Measurements from ENCODE around the gene GPHB5.

GRCh38 chr14:63318835-63319234 lies at the start of gene GPHB5:
- no peak for TF ChIP-seq CTCF (conservative IDR thresholded peaks at IDR 0.05; ENCODE audit: low read depth in 2 of 2)
- TF ChIP-seq EZH2phosphoT487 (IDR thresholded peaks at IDR 0.05; ENCODE audit: unreplicated experiment) = no peak
- TF ChIP-seq, protein P1, sequence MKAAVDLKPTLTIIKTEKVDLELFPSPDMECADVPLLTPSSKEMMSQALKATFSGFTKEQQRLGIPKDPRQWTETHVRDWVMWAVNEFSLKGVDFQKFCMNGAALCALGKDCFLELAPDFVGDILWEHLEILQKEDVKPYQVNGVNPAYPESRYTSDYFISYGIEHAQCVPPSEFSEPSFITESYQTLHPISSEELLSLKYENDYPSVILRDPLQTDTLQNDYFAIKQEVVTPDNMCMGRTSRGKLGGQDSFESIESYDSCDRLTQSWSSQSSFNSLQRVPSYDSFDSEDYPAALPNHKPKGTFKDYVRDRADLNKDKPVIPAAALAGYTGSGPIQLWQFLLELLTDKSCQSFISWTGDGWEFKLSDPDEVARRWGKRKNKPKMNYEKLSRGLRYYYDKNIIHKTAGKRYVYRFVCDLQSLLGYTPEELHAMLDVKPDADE (IDR thresholded peaks at IDR 0.05) = no peak
- no peak for TF ChIP-seq EZH2 (IDR thresholded peaks at IDR 0.05; ENCODE audit: low read depth, unreplicated experiment)
- no peak for TF ChIP-seq POLR2AphosphoS5 (IDR thresholded peaks at IDR 0.05; ENCODE audit: low read depth)
- no peak for TF ChIP-seq CREB1 (CRISPR knock-in tag; IDR thresholded peaks at IDR 0.05; ENCODE audit: low read depth)

Data from GM23338 (cell line).